ENCODE measurements around the gene GMCL1. TPM values are rescaled to one million over a fixed set of nuclear protein-coding genes. Genes with fewer than 3 reads are reported as not detected.

GMCL1 gene
- total and polyA plus RNA-seq, 2 experiments from 2014 or later: 27.0 to 27.3 TPM

- no peaks in the 10 kb centered on the region; the same call in 1 of the 3 replicates for H3K36me3 Mint-ChIP-seq (ENCODE audit: low read depth)
- no peaks in the 10 kb centered on the region for H3K27me3 Mint-ChIP-seq (ENCODE audit: insufficient read depth, low read depth, poor library complexity)
- no peak for DNase-seq (ENCODE audit: low spot score)
- no peaks in the 10 kb centered on the region for H3F3A ChIP-seq (replicated peaks; ENCODE audit: low read depth)
- H3K4me2 ChIP-seq: no peak overlapping the region
- no peaks in the 10 kb centered on the region for H3K36me3 ChIP-seq (ENCODE audit: insufficient read depth)
- no peak overlapping the region for H3K4me3 ChIP-seq
- H3K27ac Mint-ChIP-seq: no peak overlapping the region
- H3K27me3 ChIP-seq (ENCODE audit: insufficient read depth): no peaks in the 10 kb centered on the region
- no peaks in the 10 kb centered on the region for H3K9me3 Mint-ChIP-seq
- TF ChIP-seq NANOG (IDR thresholded peaks at IDR 0.05; ENCODE audit: borderline replicate concordance) (no peak), JUNB (IDR thresholded peaks at IDR 0.05; ENCODE audit: unreplicated experiment) (no peak)
- H3K4me1 Mint-ChIP-seq: no peaks in the 10 kb centered on the region
- no peak; the same call in 2 of the 3 replicates for ATAC-seq
- H4K20me1 ChIP-seq (replicated peaks; ENCODE audit: insufficient read depth): no peaks in the 10 kb centered on the region
- H3K9me2 ChIP-seq (ENCODE audit: insufficient read depth): no peaks in the 10 kb centered on the region
- no peaks in the 10 kb centered on the region for H3K4me1 ChIP-seq (ENCODE audit: insufficient read depth)
- H3K79me2 ChIP-seq (replicated peaks; ENCODE audit: insufficient read depth): no peaks in the 10 kb centered on the region
- H3K4me3 Mint-ChIP-seq: no peak overlapping the region
- no peak overlapping the region for H3K27ac ChIP-seq (ENCODE audit: low read depth)
- no peak overlapping the region for H2AFZ ChIP-seq
Measured at GRCh38 chr2:69807821-69808540, 21.5 kb upstream of the GMCL1 start.

GRCh38 chr2:69810550-69810949, 18.9 kb upstream of the GMCL1 start:
- no peak overlapping the region for H3K4me2 ChIP-seq
- DNase-seq (ENCODE audit: low spot score) (no peak), ATAC-seq (no peak)
- no peaks in the 10 kb centered on the region for H3K9me2 ChIP-seq (ENCODE audit: insufficient read depth)
- no peaks in the 10 kb centered on the region; the same call in 2 of the 3 replicates for H3K9me3 Mint-ChIP-seq
- H3K27me3 ChIP-seq (ENCODE audit: insufficient read depth): no peaks in the 10 kb centered on the region
- no peak overlapping the region for H3K4me3 ChIP-seq
- H3K36me3 Mint-ChIP-seq (ENCODE audit: low read depth): no peaks in the 10 kb centered on the region
- no peak overlapping the region for H3K27ac Mint-ChIP-seq
- peaks cover 5% of the 10 kb centered on the region for H3K4me1 Mint-ChIP-seq
- no peaks in the 10 kb centered on the region for H4K20me1 ChIP-seq (replicated peaks; ENCODE audit: insufficient read depth)
- TF ChIP-seq CTCF (conservative IDR thresholded peaks at IDR 0.05; ENCODE audit: low read depth in 2 of 2): no peak
- no peak for TF ChIP-seq POLR2AphosphoS5 (IDR thresholded peaks at IDR 0.05; ENCODE audit: low read depth)
- TF ChIP-seq STAT1 (IDR thresholded peaks at IDR 0.05; ENCODE audit: unreplicated experiment): no peak
- TF ChIP-seq ZNF331 (CRISPR knock-in tag; IDR thresholded peaks at IDR 0.05; ENCODE audit: low read depth): no peak
- no peak for TF ChIP-seq EZH2phosphoT487 (IDR thresholded peaks at IDR 0.05; ENCODE audit: unreplicated experiment)
- TF ChIP-seq CREB1 (CRISPR knock-in tag; IDR thresholded peaks at IDR 0.05; ENCODE audit: low read depth): no peak
- no peak for TF ChIP-seq ZNF114 (CRISPR knock-in tag; IDR thresholded peaks at IDR 0.05)
- no peaks in the 10 kb centered on the region for H3K36me3 ChIP-seq (ENCODE audit: insufficient read depth)
- H3K4me1 ChIP-seq (ENCODE audit: insufficient read depth): no peaks in the 10 kb centered on the region
- H3K79me2 ChIP-seq (replicated peaks; ENCODE audit: insufficient read depth): no peaks in the 10 kb centered on the region
- no peaks in the 10 kb centered on the region for H3K27me3 Mint-ChIP-seq (ENCODE audit: insufficient read depth, low read depth, poor library complexity)
- 0 out of 2 replicates have a peak overlapping the region, but pooled peaks have one; percentile 26 for H3K27ac ChIP-seq (ENCODE audit: low read depth)
- no peaks in the 10 kb centered on the region for H3F3A ChIP-seq (replicated peaks; ENCODE audit: low read depth)
- no peak overlapping the region for H2AFZ ChIP-seq
- no peak overlapping the region for H3K4me3 Mint-ChIP-seq

All from GM23338 (cell line).